HepG2 (cell line): ENCODE results near the gene ZKSCAN1. TPM values are rescaled to one million over a fixed set of nuclear protein-coding genes. Genes with fewer than 3 reads are reported as not detected.

Experiments
- ATAC-seq: fragments of 200-7000 bp; cut with Tn5 transposase; 3 replicates; pipeline ENCODE4 v1.9.1; 2020; ENCODE audit warnings: mild to moderate bottlenecking, moderate library complexity
- BruUV-seq: library from RNA; stranded (reverse); fragments of 400-500 nt; replicated peaks from 2 replicates; lab custom pipeline; 2021; lab: Mats Ljungman, UMichigan
- CTCF ChIA-PET: fragments of 300-600 bp; formaldehyde crosslinking; extraction: SDS; loops from one replicate; lab custom pipeline; 2021; ENCODE audit warnings: low total read pairs, inconsistent platforms, low intra/inter-chr PET ratio; lab: Yijun Ruan, JAX
- POLR2A ChIA-PET: fragments of 350-600 bp; sonication (Branson Sonifier 250); formaldehyde crosslinking; loops from one replicate; lab custom pipeline; 2020; ENCODE audit warnings: antibody characterized with exemption, inconsistent platforms; lab: Yijun Ruan, JAX
- DNase-seq: peaks from one replicate; pipeline ENCODE4 v3.0.0-alpha.2; 2015; ENCODE audit warnings: low spot score
- FAIRE-seq: peaks from 3 replicates; lab custom pipeline; 2011; peaks lifted over from hg19 to GRCh38; lab: Jason Lieb, UNC
- H2AFZ ChIP-seq: one replicate; pipeline ENCODE4 v1.6.1; 2011; ENCODE audit warnings: low read length, inconsistent platforms
- H3K27ac ChIP-seq: fragments of 300-600 bp; 3 replicates; pipeline ENCODE4 v1.8.0; 2011; ENCODE audit warnings: mixed run types, mild to moderate bottlenecking, mixed read lengths, low read length, inconsistent platforms; ENCODE audit not compliant: insufficient read depth; ENCODE audit errors: extremely low read length
- H3K27me3 ChIP-seq, 2 experiments: fragments of 200-600 bp in 1 of 2; 2 replicates in 1 of 2; 3 replicates in 1 of 2; pipeline versions ENCODE4 v1.6.0 to v1.8.0; 2011; ENCODE audit warnings: low read length in 2 of 2, mild to moderate bottlenecking in 2 of 2, moderate library complexity in 2 of 2, inconsistent platforms in 1 of 2; ENCODE audit not compliant: insufficient read depth in 2 of 2, control insufficient read depth in 1 of 2
- H3K36me3 ChIP-seq, 2 experiments: fragments of 200-600 bp in 1 of 2; replicated peaks in 1 of 2; 2 replicates in 1 of 2; 3 replicates in 1 of 2; pipeline versions ENCODE4 v1.5.1 to v1.8.0; 2011; ENCODE audit warnings: low read length in 2 of 2, inconsistent platforms in 1 of 2; ENCODE audit not compliant: insufficient read depth in 2 of 2, control insufficient read depth in 1 of 2
- H3K4me1 ChIP-seq: 2 replicates; pipeline ENCODE4 v1.5.1; 2012; ENCODE audit warnings: low read length, inconsistent platforms; ENCODE audit not compliant: insufficient read depth
- H3K4me2 ChIP-seq: 2 replicates; pipeline ENCODE4 v1.6.0; 2011; ENCODE audit warnings: low read depth, low read length, inconsistent platforms
- H3K4me3 ChIP-seq, 3 experiments: fragments of 200-600 bp in 1 of 3; sonication (generic), shearing (Covaris generic) in 1 of 3; replicated peaks in 1 of 3; 2 replicates each; pipeline ENCODE4 v1.5.1; 2011 to 2016; ENCODE audit warnings: low read length in 3 of 3, inconsistent platforms in 2 of 3, low read depth in 2 of 3, mild to moderate bottlenecking in 2 of 3, control low read depth in 1 of 3, mixed read lengths in 1 of 3; ENCODE audit not compliant: insufficient read depth in 1 of 3
- H3K79me2 ChIP-seq: one replicate; pipeline ENCODE4 v1.6.1; 2011; ENCODE audit warnings: low read length, inconsistent platforms; ENCODE audit not compliant: insufficient read depth
- H3K9ac ChIP-seq: 2 replicates; pipeline ENCODE4 v1.6.0; 2011; ENCODE audit warnings: mild to moderate bottlenecking, low read depth, low read length, inconsistent platforms; ENCODE audit not compliant: insufficient read depth
- H3K9me3 ChIP-seq: 2 replicates; pipeline ENCODE4 v1.5.1; 2012; ENCODE audit warnings: mild to moderate bottlenecking, low read length
- H4K20me1 ChIP-seq: 2 replicates; pipeline ENCODE4 v1.6.0; 2011; ENCODE audit warnings: inconsistent platforms, mild to moderate bottlenecking, low read length, moderate library complexity; ENCODE audit not compliant: insufficient read depth
- AGO2 ChIP-seq: fragments of 200-400 bp; formaldehyde crosslinking; optimal IDR thresholded peaks from 2 replicates; pipeline ENCODE3; 2017; ENCODE audit warnings: mild to moderate bottlenecking, low read depth, low read length, moderate library complexity
- HDAC2 ChIP-seq: sonication (generic); formaldehyde crosslinking; IDR thresholded peaks from 2 replicates; pipeline ENCODE4 v1.4.0; 2020; ENCODE audit warnings: missing genetic modification reagents
- HMGA1 ChIP-seq: sonication (generic); formaldehyde crosslinking; conservative IDR thresholded peaks from 2 replicates; pipeline ENCODE4 v1.4.0; 2020; ENCODE audit warnings: missing genetic modification reagents
- KDM3A ChIP-seq: IDR thresholded peaks from 2 replicates; pipeline ENCODE4 v1.6.1; 2018; ENCODE audit warnings: low read depth, missing compliant biosample characterization
- LBX2 ChIP-seq: sonication (generic); formaldehyde crosslinking; IDR thresholded peaks from 2 replicates; pipeline ENCODE4 v1.5.0; 2020; ENCODE audit warnings: missing genetic modification reagents, mild to moderate bottlenecking, borderline replicate concordance
- MED13 ChIP-seq: sonication (generic); formaldehyde crosslinking; IDR thresholded peaks from 2 replicates; pipeline ENCODE4 v1.5.0; 2020; ENCODE audit warnings: missing genetic modification reagents
- POLR2AphosphoS5 ChIP-seq: IDR thresholded peaks from 2 replicates; pipeline ENCODE4 v1.6.1; 2012; ENCODE audit warnings: low read depth, low read length
- SIN3B ChIP-seq: fragments of 150-350 bp; IDR thresholded peaks from 2 replicates; pipeline ENCODE4 v1.6.1; 2014; ENCODE audit warnings: low read length
- ZBTB21 ChIP-seq: sonication (generic); formaldehyde crosslinking; IDR thresholded peaks from 2 replicates; pipeline ENCODE4 v1.4.0; 2020; ENCODE audit warnings: missing genetic modification reagents
- ZBTB42 ChIP-seq: sonication (generic); formaldehyde crosslinking; IDR thresholded peaks from 2 replicates; pipeline ENCODE4 v1.5.0; 2020; ENCODE audit warnings: mild to moderate bottlenecking, missing genetic modification reagents
- ZC3H13 ChIP-seq: sonication (generic); formaldehyde crosslinking; IDR thresholded peaks from 2 replicates; pipeline ENCODE4 v1.8.1; 2023; ENCODE audit warnings: mild to moderate bottlenecking, missing genetic modification reagents, moderate library complexity
- ZFP36 ChIP-seq: fragments of 150-350 bp; IDR thresholded peaks from 2 replicates; pipeline ENCODE4 v1.6.1; 2018; ENCODE audit warnings: borderline replicate concordance, low read length, low read depth; ENCODE audit not compliant: partially characterized antibody
- ZNF703 ChIP-seq: sonication (generic); formaldehyde crosslinking; IDR thresholded peaks from 2 replicates; pipeline ENCODE4 v1.5.1; 2020; ENCODE audit warnings: missing genetic modification reagents, mild to moderate bottlenecking, moderate library complexity, borderline replicate concordance
- WGBS: methylation state at CpG from one replicate; pipeline ENCODE4 v1.1.6; 2017; ENCODE audit warnings: low lambda C conversion rate; 5-methylcytosine and 5-hydroxymethylcytosine counted together
- in situ Hi-C: cut with HindIII; loops from 2 replicates; pipeline ENCODE4 v1.10.0; 2017; ENCODE audit warnings: low pct_unique_long_range_greater_than_20kb; ENCODE audit not compliant: extremely low pct_ligation_motif_present
- intact Hi-C: fragments of 100-400 bp; cut with micrococcal nuclease; formaldehyde crosslinking; loops from one replicate; pipeline ENCODE4 v1.10.0; 2022; ENCODE audit not compliant: unreplicated experiment
- polyA plus RNA-seq, 8 experiments: library from polyadenylated mRNA; depleted of rRNA in 3 of 8; stranded (reverse) in 7 of 8; unstranded in 1 of 8; fragments of >200 nt; fragmentation: Illumina TruSeq in 4 of 8; extraction: Trizol in 4 of 8; gene quantifications; 2 replicates each; pipeline versions ENCODE4 v1.2.1 to v1.2.3, GENCODE V29; 2011 to 2016; ENCODE audit warnings: low read depth in 4 of 8, missing spikeins in 1 of 8, mixed read lengths in 1 of 8; ENCODE audit not compliant: insufficient read depth in 1 of 8
- total RNA-seq, 5 experiments: library from RNA; depleted of rRNA; stranded (reverse); fragments of >200 nt; fragmentation: Illumina TruSeq; extraction: Trizol; gene quantifications; 2 replicates each; pipeline ENCODE4 v1.2.3, GENCODE V29; 2016; ENCODE audit warnings: low read depth in 1 of 5
- TF ChIP-seq, protein P1 (sequence below), 2 experiments: sonication (generic) in 1 of 2; formaldehyde crosslinking in 1 of 2; IDR thresholded peaks; 2 replicates each; pipeline versions ENCODE4 v1.6.1 to v1.9.0; 2014 to 2022; ENCODE audit warnings: antibody characterized with exemption in 1 of 2, borderline replicate concordance in 1 of 2, inconsistent platforms in 1 of 2, low read depth in 1 of 2, missing genetic modification reagents in 1 of 2

Gene ZKSCAN1
- total and polyA plus RNA-seq, 2 of the 13 experiments (the other 11 are each of a cell fraction or from before 2014, with no cell fraction given) = 46.4 to 60.6 TPM

- Histone ChIP-seq H3K27me3 (no peaks in the 10 kb centered on the region), H3K9ac (no peak overlapping the region), H3K9me3 (no peaks in the 10 kb centered on the region), H3K27ac (no peak overlapping the region), H3K4me1 (peaks cover 12% of the 10 kb centered on the region), H4K20me1 (no peaks in the 10 kb centered on the region; the same call in 1 of the 2 replicates), H2AFZ (no peak overlapping the region), H3K4me2 (no peak overlapping the region), H3K79me2 (peaks cover under 1% of the 10 kb centered on the region), H3K36me3 (peaks cover 24 to 58% of the 10 kb centered on the region in 2 experiments), H3K4me3 (no peak overlapping the region)
- TF ChIP-seq LBX2 (CRISPR knock-in tag) = no peak
- no peak for TF ChIP-seq SIN3B
- TF ChIP-seq HMGA1 = no peak
- TF ChIP-seq POLR2AphosphoS5 = peak; percentile 1; the same call in 1 of the 2 replicates
- no peak for TF ChIP-seq MED13 (CRISPR knock-in tag)
- TF ChIP-seq AGO2 = peak; percentile 45
- TF ChIP-seq ZBTB21 (CRISPR knock-in tag) = no peak
- TF ChIP-seq ZFP36 = no peak
- no peak for TF ChIP-seq ZNF703 (CRISPR knock-in tag)
- TF ChIP-seq ZBTB42 (CRISPR knock-in tag) = no peak
- no peak for TF ChIP-seq HDAC2 (CRISPR knock-in tag)
- TF ChIP-seq, protein P1, sequence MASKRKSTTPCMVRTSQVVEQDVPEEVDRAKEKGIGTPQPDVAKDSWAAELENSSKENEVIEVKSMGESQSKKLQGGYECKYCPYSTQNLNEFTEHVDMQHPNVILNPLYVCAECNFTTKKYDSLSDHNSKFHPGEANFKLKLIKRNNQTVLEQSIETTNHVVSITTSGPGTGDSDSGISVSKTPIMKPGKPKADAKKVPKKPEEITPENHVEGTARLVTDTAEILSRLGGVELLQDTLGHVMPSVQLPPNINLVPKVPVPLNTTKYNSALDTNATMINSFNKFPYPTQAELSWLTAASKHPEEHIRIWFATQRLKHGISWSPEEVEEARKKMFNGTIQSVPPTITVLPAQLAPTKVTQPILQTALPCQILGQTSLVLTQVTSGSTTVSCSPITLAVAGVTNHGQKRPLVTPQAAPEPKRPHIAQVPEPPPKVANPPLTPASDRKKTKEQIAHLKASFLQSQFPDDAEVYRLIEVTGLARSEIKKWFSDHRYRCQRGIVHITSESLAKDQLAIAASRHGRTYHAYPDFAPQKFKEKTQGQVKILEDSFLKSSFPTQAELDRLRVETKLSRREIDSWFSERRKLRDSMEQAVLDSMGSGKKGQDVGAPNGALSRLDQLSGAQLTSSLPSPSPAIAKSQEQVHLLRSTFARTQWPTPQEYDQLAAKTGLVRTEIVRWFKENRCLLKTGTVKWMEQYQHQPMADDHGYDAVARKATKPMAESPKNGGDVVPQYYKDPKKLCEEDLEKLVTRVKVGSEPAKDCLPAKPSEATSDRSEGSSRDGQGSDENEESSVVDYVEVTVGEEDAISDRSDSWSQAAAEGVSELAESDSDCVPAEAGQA (IDR thresholded peaks at IDR 0.05; ENCODE audit: low read depth) = no peak
- TF ChIP-seq, protein P1 (CRISPR knock-in tag; IDR thresholded peaks at IDR 0.05; ENCODE audit: borderline replicate concordance) = no peak
- 0 out of 2 replicates have a peak, but pooled peaks have one; percentile 8 for TF ChIP-seq ZC3H13 (CRISPR knock-in tag)
- TF ChIP-seq KDM3A (CRISPR knock-in tag) = no peak
- in situ Hi-C loops (no loop called here), intact Hi-C loops (no loop called here)
- BruUV-seq = no TSS peak
- no peak for ATAC-seq
- no peak for FAIRE-seq
- DNase-seq = no peak
- CTCF ChIA-PET = no interaction called here
- POLR2A ChIA-PET = interaction anchor here (0.9 to 1.4 kb wide), 2 partner anchors 9 to 13 kb away, joined by 3 to 4 read pairs; no protein-coding TSS in a partner anchor
- WGBS = 97% methylated on average over 5 of the region's 5 CpGs
Measured at GRCh38 chr7:100069991-100070390, 54.6 kb downstream of the ZKSCAN1 start.
